LNCAP (cell line): ENCODE measurements around the gene BAD.
A peak's percentile ranks its signal among the peaks of the same experiment; 100 is the strongest.

Source experiments
- CTCF ChIP-seq: fragments of 450-650 bp; IDR thresholded peaks from 2 replicates; pipeline ENCODE4 v1.5.1; 2017; ENCODE audit warnings: mild to moderate bottlenecking

BAD gene

GRCh38 chr11:64230171-64230984 is 54.1 kb downstream of the BAD start, which contains the start of gene DNAJC4:
Gene DNAJC4 (plus strand): TSS chr11:64230548. CDS start chr11:64230855, 307 bp downstream.
- TF ChIP-seq CTCF = no peak

GRCh38 chr11:64229744-64230170 is 54.7 kb downstream of the BAD start:
- TF ChIP-seq CTCF = no peak

GRCh38 chr11:64229090-64229743 is 55.2 kb downstream of the BAD start:
- TF ChIP-seq CTCF = no peak

- TF ChIP-seq CTCF = no peak
Measured at GRCh38 chr11:64227405-64227956, 57.0 kb downstream of the BAD start.

- no peak for TF ChIP-seq CTCF
Measured at GRCh38 chr11:64226507-64227051, 57.9 kb downstream of the BAD start.

- TF ChIP-seq CTCF = peak; percentile 34
Measured at GRCh38 chr11:64225608-64226506, 58.6 kb downstream of the BAD start, which contains the start of the genes NUDT22 and TRPT1. Gene NUDT22 (plus strand): TSS chr11:64226274. CDS start chr11:64226653, 379 bp downstream. Gene TRPT1 (minus strand): TSS chr11:64226186. CDS start chr11:64225860, 326 bp downstream.
